K562 (cell line): Measurements from ENCODE around the gene XRCC3. TPM values are rescaled to one million over a fixed set of nuclear protein-coding genes. Genes with fewer than 3 reads are reported as not detected.

Source experiments
- CHD2 ChIP-seq: IDR thresholded peaks from 2 replicates; pipeline ENCODE4 v1.6.1; 2011; ENCODE audit warnings: low read depth, low read length
- EP400 ChIP-seq: fragments of 450-650 bp; IDR thresholded peaks from 2 replicates; pipeline ENCODE4 v1.6.1; 2017; ENCODE audit warnings: antibody characterized with exemption, mild to moderate bottlenecking, moderate library complexity
- FOXA1 ChIP-seq: fragments of 450-650 bp; IDR thresholded peaks from 2 replicates; pipeline ENCODE4 v1.6.1; 2016; ENCODE audit warnings: mild to moderate bottlenecking, borderline replicate concordance
- HCFC1 ChIP-seq: IDR thresholded peaks from 2 replicates; pipeline ENCODE4 v1.6.1; 2012; ENCODE audit warnings: low read depth, low read length, improper control_type of control experiment
- JUNB ChIP-seq: fragments of 450-650 bp; formaldehyde crosslinking; conservative IDR thresholded peaks from 2 replicates; pipeline ENCODE4 v1.4.0; 2020; ENCODE audit warnings: mild to moderate bottlenecking
- KHSRP ChIP-seq: fragments of 450-650 bp; IDR thresholded peaks from 2 replicates; pipeline ENCODE4 v1.6.1; 2017
- NBN ChIP-seq: fragments of 450-650 bp; IDR thresholded peaks from 2 replicates; pipeline ENCODE4 v1.6.1; 2016; ENCODE audit warnings: low read depth, mild to moderate bottlenecking
- POLR2AphosphoS5 ChIP-seq: IDR thresholded peaks from 2 replicates; pipeline ENCODE4 v1.6.1; 2011; ENCODE audit warnings: mild to moderate bottlenecking, low read depth, low read length, moderate library complexity; ENCODE audit not compliant: control insufficient read depth, insufficient read depth
- POU5F1 ChIP-seq: fragments of 150-350 bp; IDR thresholded peaks from 2 replicates; pipeline ENCODE4 v1.6.1; 2014; ENCODE audit warnings: borderline replicate concordance, low read length, low read depth, mild to moderate bottlenecking; ENCODE audit not compliant: partially characterized antibody
- PRPF4 ChIP-seq: fragments of 200-400 bp; formaldehyde crosslinking; IDR thresholded peaks from one replicate; pipeline ENCODE4 v1.6.1; 2017; ENCODE audit warnings: low read length, low read depth, mild to moderate bottlenecking; ENCODE audit not compliant: insufficient read depth, poor library complexity, severe bottlenecking
- SIRT6 ChIP-seq: IDR thresholded peaks from one replicate; pipeline ENCODE4 v1.6.1; 2012; ENCODE audit warnings: low read depth, mild to moderate bottlenecking, control low read depth, inconsistent platforms, low read length, moderate library complexity
- TAF1 ChIP-seq: IDR thresholded peaks from 2 replicates; pipeline ENCODE4 v1.6.1; 2011; ENCODE audit warnings: mild to moderate bottlenecking, low read length, moderate library complexity; ENCODE audit not compliant: insufficient read depth, control insufficient read depth, severe bottlenecking; ENCODE audit errors: extremely low read depth
- TAF7 ChIP-seq: fragments of 450-650 bp; IDR thresholded peaks from 2 replicates; pipeline ENCODE4 v1.6.1; 2016; ENCODE audit warnings: missing genetic modification characterization, missing compliant biosample characterization
- TCFL5 ChIP-seq: fragments of 250-450 bp; sonication (Bioruptor Pico); conservative IDR thresholded peaks from 2 replicates; pipeline ENCODE4 v1.6.1; 2021; ENCODE audit warnings: mild to moderate bottlenecking, moderate library complexity, matching md5 sums
- TGIF2 ChIP-seq: sonication (generic); formaldehyde crosslinking; IDR thresholded peaks from 2 replicates; pipeline ENCODE4 v1.8.1; 2022; ENCODE audit warnings: mild to moderate bottlenecking, missing genetic modification reagents, moderate library complexity
- XRCC4 ChIP-seq: IDR thresholded peaks from one replicate; pipeline ENCODE4 v1.6.1; 2011; ENCODE audit not compliant: insufficient read depth, insufficient read length; ENCODE audit errors: extremely low read depth
- ZBED1 ChIP-seq: IDR thresholded peaks from 2 replicates; pipeline ENCODE4 v1.6.1; 2014
- ZNF282 ChIP-seq: sonication (generic); formaldehyde crosslinking; IDR thresholded peaks from 2 replicates; pipeline ENCODE4 v1.8.1; 2023; ENCODE audit warnings: missing genetic modification reagents
- polyA plus RNA-seq, 8 experiments: library from polyadenylated mRNA; depleted of rRNA in 4 of 8; stranded (reverse) in 5 of 8; unstranded in 3 of 8; fragments of >200 nt; fragmentation: Nextera tagmentation in 2 of 8; fragmentation: Illumina TruSeq in 1 of 8; extraction: Ambion mirVana in 2 of 8; extraction: Trizol in 1 of 8; gene quantifications; 2 replicates each; pipeline versions ENCODE4 v1.2.1 to v1.2.3, GENCODE V29; 2011 to 2014; ENCODE audit warnings: inconsistent platforms in 1 of 8, missing spikeins in 1 of 8
- total RNA-seq, 7 experiments: library from RNA; depleted of rRNA in 6 of 7; stranded (reverse); fragments of >200 nt in 6 of 7; fragmentation: Illumina TruSeq in 2 of 7; extraction: Trizol in 2 of 7; gene quantifications; 2 replicates each; pipeline versions ENCODE4 v1.2.1 to v1.2.3, GENCODE V29; 2011 to 2021; ENCODE audit warnings: low replicate concordance in 1 of 7
- TF ChIP-seq, protein P1 (sequence below): fragments of 200-800 bp; sonication (Bioruptor generic); IDR thresholded peaks from 2 replicates; pipeline ENCODE4 v1.6.1; 2017; ENCODE audit warnings: missing genetic modification characterization, missing compliant biosample characterization
- TF ChIP-seq, protein P2 (sequence below), 3 experiments: IDR thresholded peaks in 2 of 3; conservative IDR thresholded peaks in 1 of 3; 2 replicates each; pipeline ENCODE4 v1.5.1; 2011 to 2012; ENCODE audit warnings: low read length in 3 of 3, mild to moderate bottlenecking in 3 of 3, control low read depth in 2 of 3, improper control_type of control experiment in 1 of 3, inconsistent platforms in 1 of 3, low read depth in 1 of 3, mixed read lengths in 1 of 3, moderate library complexity in 1 of 3; ENCODE audit not compliant: insufficient read depth in 2 of 3
- TF ChIP-seq, protein P3 (sequence below): IDR thresholded peaks from 2 replicates; pipeline ENCODE4 v1.6.1; 2012; ENCODE audit warnings: low read depth, low read length, improper control_type of control experiment, borderline replicate concordance

The XRCC3 gene
- total and polyA plus RNA-seq, 9 of the 15 experiments (the other 6 are each of a cell fraction or from before 2014, with no cell fraction given), result 0.34 to 59.3 (median 30.3) TPM

GRCh38 chr14:103715052-103716000 is at the start of gene XRCC3, which contains the start of gene ZFYVE21 (continued):
- no peak for TF ChIP-seq POU5F1
- no peak for TF ChIP-seq TAF7 (tag)
- TF ChIP-seq TAF1, result peak; percentile 48
- no peak for TF ChIP-seq FOXA1
- TF ChIP-seq POLR2AphosphoS5, result peak; percentile 46; the same call in 1 of the 2 replicates
- peak; percentile 88 for TF ChIP-seq CHD2
- no peak for TF ChIP-seq NBN
- TF ChIP-seq JUNB (CRISPR knock-in tag), result no peak
- TF ChIP-seq, protein P1, sequence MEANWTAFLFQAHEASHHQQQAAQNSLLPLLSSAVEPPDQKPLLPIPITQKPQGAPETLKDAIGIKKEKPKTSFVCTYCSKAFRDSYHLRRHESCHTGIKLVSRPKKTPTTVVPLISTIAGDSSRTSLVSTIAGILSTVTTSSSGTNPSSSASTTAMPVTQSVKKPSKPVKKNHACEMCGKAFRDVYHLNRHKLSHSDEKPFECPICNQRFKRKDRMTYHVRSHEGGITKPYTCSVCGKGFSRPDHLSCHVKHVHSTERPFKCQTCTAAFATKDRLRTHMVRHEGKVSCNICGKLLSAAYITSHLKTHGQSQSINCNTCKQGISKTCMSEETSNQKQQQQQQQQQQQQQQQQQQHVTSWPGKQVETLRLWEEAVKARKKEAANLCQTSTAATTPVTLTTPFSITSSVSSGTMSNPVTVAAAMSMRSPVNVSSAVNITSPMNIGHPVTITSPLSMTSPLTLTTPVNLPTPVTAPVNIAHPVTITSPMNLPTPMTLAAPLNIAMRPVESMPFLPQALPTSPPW (CRISPR knock-in tag), result peak; percentile 85
- TF ChIP-seq EP400, result peak; percentile 49; the same call in 1 of the 2 replicates
- no peak for TF ChIP-seq KHSRP
- TF ChIP-seq ZBED1, result no peak
- no peak for TF ChIP-seq TCFL5
- TF ChIP-seq, protein P2, sequence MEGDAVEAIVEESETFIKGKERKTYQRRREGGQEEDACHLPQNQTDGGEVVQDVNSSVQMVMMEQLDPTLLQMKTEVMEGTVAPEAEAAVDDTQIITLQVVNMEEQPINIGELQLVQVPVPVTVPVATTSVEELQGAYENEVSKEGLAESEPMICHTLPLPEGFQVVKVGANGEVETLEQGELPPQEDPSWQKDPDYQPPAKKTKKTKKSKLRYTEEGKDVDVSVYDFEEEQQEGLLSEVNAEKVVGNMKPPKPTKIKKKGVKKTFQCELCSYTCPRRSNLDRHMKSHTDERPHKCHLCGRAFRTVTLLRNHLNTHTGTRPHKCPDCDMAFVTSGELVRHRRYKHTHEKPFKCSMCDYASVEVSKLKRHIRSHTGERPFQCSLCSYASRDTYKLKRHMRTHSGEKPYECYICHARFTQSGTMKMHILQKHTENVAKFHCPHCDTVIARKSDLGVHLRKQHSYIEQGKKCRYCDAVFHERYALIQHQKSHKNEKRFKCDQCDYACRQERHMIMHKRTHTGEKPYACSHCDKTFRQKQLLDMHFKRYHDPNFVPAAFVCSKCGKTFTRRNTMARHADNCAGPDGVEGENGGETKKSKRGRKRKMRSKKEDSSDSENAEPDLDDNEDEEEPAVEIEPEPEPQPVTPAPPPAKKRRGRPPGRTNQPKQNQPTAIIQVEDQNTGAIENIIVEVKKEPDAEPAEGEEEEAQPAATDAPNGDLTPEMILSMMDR (IDR thresholded peaks at IDR 0.05 in 2 of 3, conservative IDR thresholded peaks at IDR 0.05 in 1 of 3; ENCODE audit: insufficient read depth in 2 of 3, low read depth in 1 of 3, low read length in 3 of 3), result no peak
- TF ChIP-seq, protein P3, sequence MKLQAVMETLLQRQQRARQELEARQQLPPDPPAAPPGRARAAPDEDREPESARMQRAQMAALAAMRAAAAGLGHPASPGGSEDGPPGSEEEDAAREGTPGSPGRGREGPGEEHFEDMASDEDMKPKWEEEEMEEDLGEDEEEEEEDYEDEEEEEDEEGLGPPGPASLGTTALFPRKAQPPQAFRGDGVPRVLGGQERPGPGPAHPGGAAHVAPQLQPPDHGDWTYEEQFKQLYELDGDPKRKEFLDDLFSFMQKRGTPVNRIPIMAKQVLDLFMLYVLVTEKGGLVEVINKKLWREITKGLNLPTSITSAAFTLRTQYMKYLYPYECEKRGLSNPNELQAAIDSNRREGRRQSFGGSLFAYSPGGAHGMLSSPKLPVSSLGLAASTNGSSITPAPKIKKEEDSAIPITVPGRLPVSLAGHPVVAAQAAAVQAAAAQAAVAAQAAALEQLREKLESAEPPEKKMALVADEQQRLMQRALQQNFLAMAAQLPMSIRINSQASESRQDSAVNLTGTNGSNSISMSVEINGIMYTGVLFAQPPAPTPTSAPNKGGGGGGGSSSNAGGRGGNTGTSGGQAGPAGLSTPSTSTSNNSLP, result peak; percentile 16; the same call in 1 of the 2 replicates
- TF ChIP-seq ZNF282 (CRISPR knock-in tag), result no peak
- no peak for TF ChIP-seq HCFC1
- no peak for TF ChIP-seq XRCC4
- TF ChIP-seq TGIF2, result no peak
- no peak for TF ChIP-seq PRPF4
- TF ChIP-seq SIRT6, result no peak
